Esophagus muscularis mucosa (tissue), 3 donors: ENCODE results near the gene HTR1D.

Experiments
- CTCF ChIP-seq, 3 experiments: fragments of 200-600 bp in 2 of 3; fragments of 450-650 bp in 1 of 3; sonication (generic) in 2 of 3; IDR thresholded peaks; one replicate each; pipeline ENCODE4 v1.5.1; 2017 to 2019; ENCODE audit warnings: antibody characterized with exemption in 3 of 3, mild to moderate bottlenecking in 2 of 3, moderate library complexity in 1 of 3
- POLR2AphosphoS5 ChIP-seq, 2 donors: sonication (generic); formaldehyde crosslinking; IDR thresholded peaks; one replicate each; pipeline ENCODE4 v1.6.1; 2017; ENCODE audit warnings: antibody characterized with exemption in 2 of 2

GRCh38 chr1:23168445-23169194 lies 48.7 kb downstream of the HTR1D start, which contains the start of gene LUZP1:
- TF ChIP-seq CTCF (IDR thresholded peaks at IDR 0.05) (no peak), POLR2AphosphoS5 (IDR thresholded peaks at IDR 0.05) (peak; percentile 99)
